HG03432 (cell line): Measurements from ENCODE around the gene MEG3.
"Not testable (repeated sequence)": the region's sequence is repeated elsewhere in the genome, so short reads cannot be mapped to it uniquely, and the experiment has no call there.

Source experiments
- ATAC-seq: cut with Tn5 transposase; IDR thresholded peaks from one replicate; pipeline ENCODE4 v1.9.1; 2021; ENCODE audit warnings: mild to moderate bottlenecking, moderate library complexity; ENCODE audit not compliant: unreplicated experiment

MEG3 gene

DNA sequence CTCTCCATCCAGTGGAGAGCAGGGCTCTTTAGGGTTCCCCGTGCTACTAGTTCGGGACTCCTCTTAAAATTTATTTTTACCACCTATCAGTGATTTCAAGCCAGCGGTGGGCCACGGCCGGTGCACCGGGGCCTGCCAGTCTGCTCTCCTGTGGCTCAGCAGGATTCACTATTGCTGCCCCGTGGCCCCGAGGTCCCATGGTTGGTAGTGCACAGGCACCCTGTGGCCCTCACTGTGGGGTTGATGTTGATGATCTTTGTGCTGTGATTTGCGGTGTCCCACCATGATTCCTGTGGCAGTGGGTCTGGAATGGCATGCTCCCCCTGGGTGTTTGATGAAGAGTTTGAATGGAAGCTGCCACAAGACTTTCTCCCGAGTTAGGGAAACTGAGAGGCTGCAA lies 12.6 kb upstream of the MEG3 start:
- ATAC-seq = no peak

DNA sequence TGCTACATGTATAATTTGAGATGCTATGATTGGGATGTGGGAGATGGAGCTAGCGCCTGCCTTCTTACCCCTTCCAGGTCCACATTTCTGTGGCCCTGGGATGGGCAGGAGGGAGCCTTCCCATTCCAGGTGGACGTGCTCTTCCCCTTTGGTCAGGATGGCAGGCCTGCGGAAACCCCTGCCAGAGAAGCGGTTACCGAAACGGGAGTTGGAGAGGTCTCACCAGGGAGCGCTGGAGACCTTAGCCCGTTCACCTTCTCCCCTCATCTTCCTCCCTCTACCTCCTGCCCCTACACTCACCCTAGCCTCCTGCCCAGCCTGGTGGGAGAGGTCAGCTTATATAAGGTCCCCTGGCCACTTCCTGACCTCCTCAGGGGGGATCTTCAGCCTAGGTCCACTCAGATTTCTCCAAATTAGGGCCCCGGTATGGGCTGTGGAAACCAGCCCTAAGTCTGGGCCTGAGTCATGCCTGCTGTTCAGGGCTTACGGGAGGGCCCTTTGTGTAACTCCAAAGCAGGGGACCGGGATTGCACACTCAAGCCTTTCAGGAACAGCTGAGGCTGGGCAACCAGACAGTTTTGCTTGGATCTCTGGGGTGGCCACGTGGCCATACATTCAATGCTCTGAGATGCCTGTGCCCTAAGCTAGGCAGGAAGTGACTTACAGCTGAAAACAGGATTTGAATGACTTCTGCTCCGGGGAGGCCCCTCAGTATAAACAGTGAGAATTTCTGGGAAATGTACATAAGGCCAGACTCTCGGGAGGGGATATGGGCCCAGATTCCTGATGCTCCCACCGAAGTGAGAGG lies 10.2 kb upstream of the MEG3 start:
- no peak for ATAC-seq

DNA sequence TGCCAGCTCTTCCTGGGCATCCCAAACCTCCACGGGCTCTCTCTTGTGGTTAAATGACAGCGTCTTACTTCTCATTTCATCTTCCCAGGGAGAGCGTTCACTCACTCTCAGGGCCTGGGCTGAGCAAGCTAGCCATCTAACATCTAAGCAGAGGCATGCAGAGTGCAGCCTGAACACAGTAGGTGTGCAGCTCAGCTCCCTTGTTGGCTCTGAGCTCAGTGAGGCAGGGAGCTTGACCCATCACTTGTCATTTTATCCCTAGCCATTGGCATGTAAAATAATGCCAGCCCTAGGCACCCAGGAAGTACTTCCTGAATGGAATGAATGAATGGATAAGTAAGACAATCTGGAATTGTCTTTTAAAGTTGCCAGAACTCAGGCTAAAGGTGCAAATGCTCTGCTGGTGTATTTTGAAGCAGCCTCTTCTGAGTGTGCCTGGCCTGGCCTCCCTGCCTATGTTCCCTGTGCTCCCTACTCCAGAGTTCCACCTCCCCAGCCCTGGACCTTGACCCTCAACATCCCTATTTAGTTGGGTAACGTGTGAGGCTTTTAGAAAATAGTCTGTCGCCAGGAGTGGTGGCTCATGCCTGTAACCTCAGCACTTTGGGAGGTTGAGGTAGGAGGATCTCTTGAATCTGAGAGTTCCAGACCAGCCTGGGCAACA lies 9.5 kb upstream of the MEG3 start:
- no peak for ATAC-seq

DNA sequence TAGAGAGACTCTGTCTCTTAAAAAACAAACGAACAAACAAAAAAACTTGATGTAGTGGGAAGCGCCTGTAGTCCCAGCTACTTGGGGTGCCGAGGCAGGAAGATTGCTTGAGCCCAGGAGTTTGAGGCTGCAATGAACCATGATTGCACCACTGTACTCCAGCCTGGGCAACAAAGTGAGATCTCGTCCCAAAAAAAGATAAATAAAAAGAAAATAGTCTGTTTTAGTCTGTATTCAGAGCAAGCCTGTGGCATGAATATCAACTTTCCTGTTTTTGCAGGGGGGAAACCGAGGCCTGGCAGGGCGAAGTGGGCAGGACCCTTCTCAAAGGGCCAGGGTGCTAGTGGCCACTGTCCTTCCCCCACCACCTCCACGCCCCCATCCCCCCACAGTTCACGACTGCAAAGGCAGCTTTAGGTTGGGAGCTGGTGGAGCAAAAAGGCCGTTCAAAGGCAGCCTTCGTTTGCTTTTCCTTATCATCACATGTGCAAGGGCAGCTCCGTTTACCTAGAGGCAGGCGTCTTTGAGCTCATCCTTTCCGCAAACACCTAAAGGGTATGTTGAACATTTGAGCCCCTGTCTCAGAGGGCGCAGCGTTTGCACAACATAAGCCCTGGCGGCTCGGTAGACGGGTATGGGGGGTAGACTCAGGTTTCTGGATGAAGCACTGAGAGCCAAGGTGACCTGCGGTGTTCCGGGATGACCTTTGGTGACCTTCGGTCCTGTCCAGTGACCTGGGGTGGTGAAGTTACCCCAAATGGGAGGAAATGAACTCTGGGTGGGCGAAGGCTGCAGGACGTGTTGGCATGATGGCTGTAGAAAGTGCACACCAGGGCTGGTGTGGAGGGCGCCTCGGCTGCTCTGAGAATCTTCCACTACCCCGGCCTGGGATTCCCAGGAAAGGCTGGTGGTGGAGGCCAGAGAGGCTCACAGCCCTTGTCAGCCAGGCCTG lies 8.7 kb upstream of the MEG3 start:
- no peak for ATAC-seq

DNA sequence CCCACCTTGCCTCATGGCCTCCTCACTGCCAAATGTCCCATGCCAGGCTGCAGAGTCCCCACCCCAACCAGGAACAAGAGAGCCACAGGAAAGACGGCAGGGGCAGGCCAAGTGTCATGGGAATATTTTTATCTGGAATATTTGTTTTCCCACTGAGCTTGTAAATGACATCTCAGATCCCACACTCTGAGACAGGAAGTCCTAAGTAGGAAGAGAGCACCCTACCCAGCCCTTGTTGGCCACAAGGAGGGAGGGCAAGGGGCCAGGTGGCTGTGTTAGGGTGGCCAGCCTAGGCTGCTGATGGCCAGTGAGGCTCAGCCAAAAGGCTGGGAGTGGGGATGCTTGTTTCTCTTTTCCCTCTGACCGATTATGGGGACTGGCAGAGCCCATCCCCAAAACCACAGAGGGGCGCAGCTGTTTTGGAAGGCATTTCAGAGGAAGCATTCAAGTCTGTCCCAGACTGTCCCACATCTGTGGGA lies 7.7 kb upstream of the MEG3 start:
- ATAC-seq = no peak

DNA sequence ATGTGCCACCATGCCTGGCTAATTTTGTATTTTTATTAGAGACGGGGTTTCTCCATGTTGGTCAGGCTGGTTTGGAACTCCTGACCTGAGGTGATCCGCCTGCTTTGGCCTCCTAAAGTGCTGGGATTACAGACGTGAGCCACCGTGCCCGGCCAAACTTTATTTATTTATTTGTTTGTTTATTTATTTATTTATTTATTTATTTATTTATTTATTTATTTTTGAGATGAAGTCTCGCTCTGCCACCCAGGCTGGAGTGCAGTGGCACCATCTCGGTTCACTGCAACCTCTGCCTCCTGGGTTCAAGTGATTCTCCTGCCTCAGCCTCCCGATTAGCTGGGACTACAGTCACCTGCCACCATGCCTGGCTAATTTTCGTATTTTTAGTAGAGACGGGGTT lies 7.0 kb upstream of the MEG3 start:
- ATAC-seq = not testable (repeated sequence)

DNA sequence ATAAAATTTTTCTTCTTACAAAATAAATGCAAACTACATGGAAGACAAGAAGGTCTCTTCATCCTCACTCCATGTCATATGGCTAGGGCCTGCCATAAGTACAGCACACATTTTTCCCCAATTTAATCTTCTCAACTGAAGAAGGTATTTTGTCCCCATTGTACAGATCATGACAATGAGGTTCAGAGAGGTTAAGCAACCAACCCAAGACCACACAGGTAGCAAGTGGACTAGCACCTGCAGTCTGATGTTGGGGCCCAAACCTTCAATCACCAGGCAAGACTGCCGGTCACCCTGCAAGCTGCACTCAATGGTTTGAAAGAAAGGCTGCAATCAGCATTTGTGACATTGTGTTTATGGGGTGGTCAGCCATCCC lies 6.5 kb upstream of the MEG3 start:
- no peak for ATAC-seq

DNA sequence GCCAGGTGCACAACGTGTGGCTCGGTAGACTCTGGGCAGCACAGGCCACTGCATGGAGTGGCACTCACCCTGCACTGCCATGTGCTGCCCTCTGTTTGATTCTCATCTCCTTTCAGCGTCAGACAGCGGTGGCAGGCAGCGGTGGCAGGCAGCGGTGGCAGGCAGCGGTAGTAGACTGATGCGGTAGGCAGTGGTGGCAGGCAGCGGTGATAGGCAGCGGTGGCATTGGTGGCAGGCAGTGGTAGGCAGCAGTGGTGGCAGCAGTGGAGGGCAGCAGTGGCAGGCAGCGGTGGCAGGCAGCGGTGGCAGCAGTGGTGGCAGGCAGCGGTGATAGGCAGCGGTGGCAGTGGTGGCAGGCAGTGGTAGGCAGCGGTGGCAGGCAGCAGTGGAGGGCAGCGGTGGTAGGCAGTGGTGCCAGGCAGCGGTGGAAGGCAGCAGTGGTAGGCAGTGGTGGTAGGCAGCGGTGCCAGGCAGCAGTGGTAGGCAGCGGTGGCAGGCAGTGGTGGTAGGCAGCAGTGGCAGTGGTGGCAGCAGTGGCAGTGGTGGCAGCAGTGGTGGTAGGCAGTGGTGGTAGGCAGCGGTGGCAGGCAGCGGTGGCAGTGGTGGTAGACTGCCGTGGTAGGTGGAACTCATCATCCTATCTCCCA lies 6.0 kb upstream of the MEG3 start:
- no peak for ATAC-seq

DNA sequence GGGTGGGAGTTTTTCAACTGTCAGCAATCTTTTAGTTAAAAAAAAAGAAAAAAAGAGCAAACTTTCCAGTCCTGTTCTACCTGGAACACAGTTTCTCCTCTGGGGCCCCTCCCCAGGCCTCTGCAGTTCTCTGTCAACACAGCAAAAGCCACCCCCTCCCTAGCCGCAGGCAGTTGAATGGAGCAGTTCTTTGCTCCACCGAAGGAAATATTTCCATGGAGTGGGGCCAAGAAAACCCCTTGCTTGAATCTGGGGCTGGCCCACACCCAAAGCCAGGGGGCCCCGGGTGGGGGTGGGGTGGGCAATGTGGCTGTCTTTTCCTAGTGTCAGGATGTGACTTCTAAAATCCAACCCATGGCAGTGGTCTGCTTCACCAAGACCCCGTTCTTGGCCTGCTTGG lies 5.0 kb upstream of the MEG3 start:
- ATAC-seq = no peak

DNA sequence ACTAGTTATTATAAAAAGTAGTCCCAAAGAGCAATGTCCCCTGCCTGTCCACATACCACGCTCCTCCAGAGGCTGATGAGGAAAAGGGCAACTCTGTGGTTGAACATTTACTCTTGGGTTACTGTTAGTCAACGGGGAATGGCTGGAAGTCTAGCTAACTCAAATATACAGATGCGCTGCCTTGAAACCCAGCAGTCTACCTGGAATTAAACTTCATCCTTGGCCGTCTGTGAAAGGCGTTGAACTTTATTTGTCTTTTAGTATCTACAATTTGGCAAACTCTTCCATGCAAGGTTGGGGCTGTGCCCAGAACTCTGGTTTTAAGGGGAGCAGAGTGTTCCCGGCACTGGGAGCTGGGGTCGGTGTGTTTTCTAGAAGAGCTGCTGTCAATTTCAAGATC lies 3.9 kb upstream of the MEG3 start:
- no peak for ATAC-seq

DNA sequence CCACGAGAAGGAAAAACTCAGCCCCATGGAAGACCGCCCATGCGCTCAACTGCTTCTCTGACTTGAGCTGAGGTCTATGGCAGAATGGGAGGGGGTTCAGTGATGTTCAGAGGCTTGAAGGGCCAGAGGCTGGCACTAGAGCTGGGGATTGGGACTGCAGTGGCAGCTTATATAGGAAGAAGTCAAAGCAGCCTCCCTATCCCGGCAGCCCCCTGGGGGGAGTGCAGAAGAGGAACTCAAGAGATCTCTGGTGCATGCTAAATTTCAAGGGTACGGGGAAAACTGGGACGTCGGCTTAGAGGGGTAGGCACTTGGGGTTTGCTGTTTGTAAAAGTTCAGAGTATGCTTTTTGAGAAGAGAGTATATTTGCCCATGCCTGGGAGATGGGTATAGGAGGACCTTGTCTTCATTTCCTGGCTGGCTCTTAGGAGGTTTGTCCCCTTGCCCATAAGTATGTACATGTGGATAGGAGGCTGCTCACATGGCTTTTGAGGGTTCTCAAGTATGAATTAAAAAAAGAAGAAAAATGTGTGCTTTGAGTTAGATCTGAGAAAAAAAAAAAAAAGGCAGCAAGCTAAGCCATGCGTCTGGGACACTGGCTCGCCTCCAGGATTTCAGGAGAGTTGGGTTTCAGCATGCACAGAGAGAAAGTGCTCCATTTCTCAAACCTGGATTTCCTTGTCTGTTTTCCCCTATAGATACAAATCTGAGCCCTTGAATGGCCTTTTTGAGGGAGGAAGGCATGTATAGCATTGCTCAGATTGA lies 3.2 kb upstream of the MEG3 start:
- ATAC-seq = no peak

DNA sequence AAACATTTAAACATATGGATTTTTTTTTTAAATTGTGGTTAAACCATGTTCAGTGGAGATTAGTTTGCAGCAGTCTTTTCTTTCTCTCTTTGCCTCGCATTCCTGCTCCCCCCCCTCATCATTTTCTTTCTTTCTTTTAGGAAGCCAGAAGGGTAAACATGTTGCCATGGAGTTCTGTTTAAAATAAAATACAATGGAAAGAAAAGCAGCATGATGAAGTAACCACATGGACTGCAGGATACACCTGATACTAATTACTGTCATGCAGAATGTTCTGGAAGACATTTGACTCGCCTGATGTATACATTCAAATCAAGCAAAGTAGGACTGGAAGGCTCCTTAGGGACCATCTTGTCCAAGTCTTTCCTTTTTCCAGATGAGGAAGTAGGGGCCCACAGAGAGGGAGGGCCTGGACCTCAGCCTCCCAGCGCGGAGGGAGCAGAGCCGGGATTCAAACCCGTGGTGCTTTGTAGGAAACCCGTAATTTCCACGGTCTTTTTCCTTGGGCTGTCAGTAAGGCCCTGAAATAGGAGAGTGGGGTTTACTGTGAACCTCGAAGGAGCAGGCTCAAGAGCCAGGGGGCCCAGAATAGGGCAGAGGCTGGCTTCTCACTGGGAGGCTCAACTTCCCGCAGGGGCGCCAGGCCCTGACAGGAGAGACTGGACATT lies 2.4 kb upstream of the MEG3 start:
- ATAC-seq = no peak

DNA sequence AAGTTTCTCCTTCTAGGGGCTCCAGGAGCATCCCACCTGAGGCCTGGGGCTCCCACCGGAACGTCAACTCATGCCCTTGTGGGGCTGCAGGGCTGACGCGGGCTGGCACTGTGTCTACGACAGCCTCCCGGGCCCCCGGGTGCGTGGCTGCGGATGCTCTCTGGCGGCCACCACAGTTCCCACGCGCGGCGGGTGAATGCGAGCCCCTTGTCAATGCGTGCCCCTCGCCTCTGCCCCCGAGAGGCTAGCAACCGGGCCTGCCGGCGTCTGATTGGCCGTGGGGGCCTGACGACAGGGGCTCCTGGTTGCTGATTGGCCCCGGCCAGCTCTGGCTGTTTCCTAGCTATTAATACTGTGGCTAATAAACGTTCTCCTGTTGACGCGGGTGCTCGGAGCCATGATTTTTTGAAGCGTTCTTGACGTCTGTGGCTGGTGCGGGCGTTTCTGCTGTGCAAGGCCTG lies 1.8 kb upstream of the MEG3 start:
- no peak for ATAC-seq

DNA sequence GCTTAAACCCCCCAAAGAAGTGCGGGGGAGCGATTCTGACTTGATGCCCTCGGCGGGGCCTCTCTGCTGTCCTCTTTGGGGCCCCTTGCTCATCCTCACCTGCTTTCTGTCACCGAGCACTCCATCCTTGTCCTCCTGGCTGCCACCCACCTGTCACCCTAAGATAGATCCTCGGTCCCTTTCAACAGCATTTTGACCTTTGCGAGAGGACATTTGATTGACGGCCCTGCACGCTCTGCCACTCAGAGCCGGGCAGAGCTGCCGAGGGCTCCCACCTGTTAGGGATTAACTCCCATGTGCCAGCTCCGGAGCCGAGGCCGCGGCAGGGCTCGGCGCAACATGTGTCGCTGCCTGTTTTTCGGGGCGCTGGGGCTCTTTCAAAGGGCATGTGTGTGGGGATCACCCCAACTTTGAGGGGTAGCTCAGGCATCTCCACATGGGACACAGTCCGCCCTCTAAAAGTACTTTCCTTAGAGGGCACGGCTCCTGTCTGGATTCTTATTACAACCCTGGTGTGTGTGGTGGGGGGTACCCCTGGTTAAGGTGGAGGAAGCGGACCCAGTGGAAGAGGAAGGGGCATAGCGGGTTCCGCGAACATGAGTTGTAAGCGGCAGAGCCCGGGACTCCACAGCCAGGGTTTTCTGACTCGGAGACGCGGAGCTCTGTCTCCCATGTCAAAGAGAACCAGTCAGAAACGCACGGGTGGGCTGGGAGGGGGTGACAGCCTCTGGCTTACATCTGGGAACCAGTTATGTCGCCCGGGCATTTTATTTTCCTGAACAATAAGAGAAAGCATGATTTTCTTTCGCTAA lies 811 bp upstream of the MEG3 start:
- ATAC-seq = no peak

DNA sequence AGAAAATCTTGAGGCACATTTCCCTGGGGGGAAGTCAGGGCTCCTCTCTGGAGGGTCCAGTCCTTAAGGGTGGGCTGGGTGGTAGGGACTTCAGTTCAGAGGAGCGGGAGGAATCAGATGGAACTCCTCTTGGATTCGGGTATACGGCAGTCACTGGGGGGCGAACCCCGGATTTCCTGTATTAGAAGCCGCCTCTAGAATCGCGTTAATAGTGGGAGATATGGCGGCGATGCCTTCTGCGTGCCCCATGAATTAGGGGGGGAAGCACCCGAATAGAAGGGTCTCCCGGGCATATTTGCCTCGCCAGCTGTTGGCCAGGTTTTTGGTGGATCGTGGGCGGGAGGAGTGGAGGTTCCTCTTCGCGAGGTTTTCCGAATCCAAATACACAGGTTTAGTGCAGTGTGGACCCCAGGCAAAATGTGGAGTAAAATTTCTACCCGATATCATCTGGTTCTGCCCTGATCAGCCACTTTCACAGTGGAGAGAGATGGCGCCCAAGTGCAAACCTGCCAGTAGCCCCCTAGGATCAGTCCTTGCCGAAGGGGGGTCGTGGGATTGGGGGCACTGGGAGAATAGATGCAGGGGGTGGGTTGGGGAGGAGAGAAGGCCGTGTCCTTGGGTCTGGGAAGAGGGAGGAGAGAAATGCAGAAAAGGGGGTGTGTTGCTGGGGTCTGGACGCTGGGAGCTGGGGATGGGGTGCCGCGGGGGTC lies 628 bp downstream of the MEG3 start:
- no peak for ATAC-seq

DNA sequence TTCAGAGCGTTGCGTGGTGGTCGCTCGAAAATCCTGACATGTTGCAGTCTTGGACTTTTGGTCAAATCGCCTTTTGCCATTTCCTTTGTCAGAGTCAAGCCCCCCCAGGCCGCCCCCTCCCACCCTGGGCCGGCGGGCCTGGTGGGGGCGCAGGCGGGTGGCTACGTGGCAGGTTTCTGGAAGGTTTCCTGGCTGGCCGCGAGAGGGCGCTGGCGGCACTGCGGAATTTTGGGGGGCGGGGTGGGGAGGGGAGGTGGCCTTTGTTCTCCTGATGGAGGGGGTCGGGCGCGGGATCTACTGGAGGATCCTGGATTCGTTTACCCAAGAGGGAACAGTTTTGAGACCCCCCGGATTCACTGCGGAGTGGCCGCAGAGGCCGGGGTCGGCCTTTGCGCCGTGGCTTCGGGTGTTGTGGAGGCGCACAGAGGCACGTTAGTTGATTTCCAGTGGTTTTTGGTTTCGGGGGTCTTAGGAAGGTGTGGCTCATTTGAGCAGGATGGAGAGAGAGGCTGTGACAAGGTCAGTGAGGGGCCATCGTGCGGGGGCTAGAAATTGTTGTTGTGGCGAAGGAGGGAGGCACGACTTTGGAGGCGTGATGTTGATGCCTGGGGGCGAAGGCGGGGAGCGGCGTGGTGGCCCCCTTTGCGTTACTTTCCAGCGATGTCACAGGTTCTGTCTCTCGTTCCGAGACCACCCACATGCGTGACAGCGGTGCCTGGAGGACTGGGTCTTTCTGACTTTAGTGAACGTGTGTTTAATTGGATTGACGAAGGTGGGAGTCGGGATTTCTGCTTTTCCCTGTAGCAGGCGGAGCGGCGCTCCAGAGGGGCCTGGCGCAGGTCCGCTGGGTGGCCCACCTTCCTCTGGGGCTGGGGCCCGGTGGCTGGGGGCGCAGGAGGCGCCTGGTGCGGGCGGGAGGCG lies 1.4 kb downstream of the MEG3 start:
- no peak for ATAC-seq
